ENCODE results near the gene EFL1. TPM values are rescaled to one million over a fixed set of nuclear protein-coding genes. Genes with fewer than 3 reads are reported as not detected.
"Not testable (repeated sequence)": the region's sequence is repeated elsewhere in the genome, so short reads cannot be mapped to it uniquely, and the experiment has no call there.

Gene EFL1
- total and polyA plus RNA-seq, 9 of the 15 experiments (the other 6 are each of a cell fraction or from before 2014, with no cell fraction given) = 4.8 to 32.5 (median 16.9) TPM

DNA sequence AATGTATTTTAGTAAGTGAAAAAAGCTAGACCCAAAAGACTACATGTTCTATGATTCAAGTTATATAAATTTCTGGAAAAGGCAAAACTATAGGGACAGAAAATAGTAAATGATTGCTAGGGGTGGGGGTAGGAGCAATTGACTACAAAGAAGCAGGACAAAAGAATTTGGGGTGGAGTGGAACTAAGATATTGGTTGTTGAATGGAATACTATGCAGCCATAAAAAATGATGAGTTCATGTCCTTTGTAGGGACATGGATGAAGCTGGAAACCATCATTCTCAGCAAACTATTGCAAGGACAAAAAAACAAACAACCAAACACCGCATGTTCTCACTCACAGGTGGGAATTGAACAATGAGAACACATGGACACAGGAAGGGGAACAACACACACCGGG is 25.7 kb upstream of the EFL1 start:
- H3K9ac ChIP-seq (ENCODE audit: insufficient read depth in 1 of 2, low read depth in 2 of 2, low read length in 2 of 2); BruUV-seq (replicated peaks); intact Hi-C loops (cut with micrococcal nuclease); FAIRE-seq; H3K9me3 ChIP-seq (replicated peaks; ENCODE audit: control insufficient read depth, insufficient read depth, low read depth, low read length); H3K9me1 ChIP-seq (ENCODE audit: control insufficient read depth, insufficient read depth, low read length); H3K27me3 ChIP-seq (ENCODE audit: control insufficient read depth in 2 of 2, insufficient read depth in 2 of 2, low read length in 2 of 2); H2AFZ ChIP-seq (ENCODE audit: low read depth, low read length); DNase-seq (ENCODE audit: extremely low read depth in 1 of 4, low spot score in 3 of 4); H3K36me3 ChIP-seq (ENCODE audit: control insufficient read depth, insufficient read depth, low read length); H3K4me2 ChIP-seq (ENCODE audit: insufficient read depth, low read length); ATAC-seq; H4K20me1 ChIP-seq (replicated peaks; ENCODE audit: control insufficient read depth, insufficient read depth, low read length); H3K4me3 ChIP-seq; CTCF ChIA-PET (ENCODE audit: low intra/inter-chr PET ratio); H3K27ac ChIP-seq (ENCODE audit: extremely low read depth, low read depth, low read length); H3K79me2 ChIP-seq (ENCODE audit: control insufficient read depth, insufficient read depth, low read length); POLR2A ChIA-PET: not testable (repeated sequence)
- peak; percentile 80 for TF ChIP-seq ZNF146 (CRISPR knock-in tag; IDR thresholded peaks at IDR 0.05; ENCODE audit: unreplicated experiment)
- 44% methylated on average over 1 of the region's 2 CpGs for WGBS (ENCODE audit: insufficient coverage, low coverage, missing lambda C conversion rate)
- H3K4me1 ChIP-seq (replicated peaks in 1 of 2; ENCODE audit: control insufficient read depth in 2 of 2, insufficient read depth in 2 of 2, low read length in 2 of 2) = peaks cover 8 to 14% of the 10 kb centered on the region in 2 experiments; a peak in 3 of 5 replicates
- in situ Hi-C loops (cut with MboI) = loop anchor here (10.0 kb wide), 1 partner anchor 1767 kb away; no protein-coding TSS in a partner anchor

DNA sequence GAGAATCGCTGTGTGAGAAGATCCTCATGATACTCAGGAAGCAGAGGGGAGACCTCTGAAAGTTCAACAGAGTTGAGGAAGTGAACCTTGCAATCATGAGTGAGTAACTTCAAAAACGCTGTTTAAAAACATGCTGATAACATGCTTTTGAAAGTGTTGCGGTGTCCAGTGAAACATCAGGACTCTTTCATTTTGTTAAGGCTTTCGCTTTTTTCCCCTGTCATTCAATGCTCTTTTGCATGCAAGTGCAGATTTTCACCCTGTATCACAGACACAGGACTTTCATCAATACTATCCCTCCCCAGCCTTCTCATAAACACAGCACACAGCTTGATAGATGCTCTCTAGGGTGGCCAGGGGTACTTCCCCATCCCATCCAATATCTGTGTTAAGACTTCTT is 23.9 kb upstream of the EFL1 start:
- CTCF ChIA-PET (ENCODE audit: low intra/inter-chr PET ratio); H3K36me3 ChIP-seq (ENCODE audit: control insufficient read depth, insufficient read depth, low read length); H3K9ac ChIP-seq (ENCODE audit: insufficient read depth in 1 of 2, low read depth in 2 of 2, low read length in 2 of 2); H3K79me2 ChIP-seq (ENCODE audit: control insufficient read depth, insufficient read depth, low read length); H3K27ac ChIP-seq (ENCODE audit: extremely low read depth, low read depth, low read length); H3K4me2 ChIP-seq (ENCODE audit: insufficient read depth, low read length); H3K9me1 ChIP-seq (ENCODE audit: control insufficient read depth, insufficient read depth, low read length); H3K27me3 ChIP-seq (ENCODE audit: control insufficient read depth in 2 of 2, insufficient read depth in 2 of 2, low read length in 2 of 2); H4K20me1 ChIP-seq (replicated peaks; ENCODE audit: control insufficient read depth, insufficient read depth, low read length); BruUV-seq (replicated peaks); DNase-seq (ENCODE audit: extremely low read depth in 1 of 4, low spot score in 3 of 4); POLR2A ChIA-PET; intact Hi-C loops (cut with micrococcal nuclease); H3K4me3 ChIP-seq; H3K9me3 ChIP-seq (replicated peaks; ENCODE audit: control insufficient read depth, insufficient read depth, low read depth, low read length): not testable (repeated sequence)
- TF ChIP-seq, protein P1, sequence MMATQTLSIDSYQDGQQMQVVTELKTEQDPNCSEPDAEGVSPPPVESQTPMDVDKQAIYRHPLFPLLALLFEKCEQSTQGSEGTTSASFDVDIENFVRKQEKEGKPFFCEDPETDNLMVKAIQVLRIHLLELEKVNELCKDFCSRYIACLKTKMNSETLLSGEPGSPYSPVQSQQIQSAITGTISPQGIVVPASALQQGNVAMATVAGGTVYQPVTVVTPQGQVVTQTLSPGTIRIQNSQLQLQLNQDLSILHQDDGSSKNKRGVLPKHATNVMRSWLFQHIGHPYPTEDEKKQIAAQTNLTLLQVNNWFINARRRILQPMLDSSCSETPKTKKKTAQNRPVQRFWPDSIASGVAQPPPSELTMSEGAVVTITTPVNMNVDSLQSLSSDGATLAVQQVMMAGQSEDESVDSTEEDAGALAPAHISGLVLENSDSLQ (IDR thresholded peaks at IDR 0.05) = peak; percentile 27; the same call in 1 of the 2 replicates
- TF ChIP-seq C11orf30 (IDR thresholded peaks at IDR 0.05; ENCODE audit: low read depth) (0 out of 2 replicates have a peak, but pooled peaks have one; percentile 19), ZNF316 (IDR thresholded peaks at IDR 0.05) (peak; percentile 43; the same call in 1 of the 2 replicates)
- 35% methylated on average over 4 of the region's 4 CpGs for WGBS (ENCODE audit: insufficient coverage, low coverage, missing lambda C conversion rate)
- peak; percentile 31; the same call in 2 of the 3 replicates for ATAC-seq
- Histone ChIP-seq H3K4me1 (replicated peaks in 1 of 2; ENCODE audit: control insufficient read depth in 2 of 2, insufficient read depth in 2 of 2, low read length in 2 of 2) (peaks cover 8 to 14% of the 10 kb centered on the region in 2 experiments; a peak in 3 of 5 replicates), H2AFZ (ENCODE audit: low read depth, low read length) (peak overlapping the region; percentile 74)
- in situ Hi-C loops (cut with MboI) = loop anchor here (10.0 kb wide), 1 partner anchor 1768 kb away; no protein-coding TSS in a partner anchor
- peak; percentile 23 for FAIRE-seq

DNA sequence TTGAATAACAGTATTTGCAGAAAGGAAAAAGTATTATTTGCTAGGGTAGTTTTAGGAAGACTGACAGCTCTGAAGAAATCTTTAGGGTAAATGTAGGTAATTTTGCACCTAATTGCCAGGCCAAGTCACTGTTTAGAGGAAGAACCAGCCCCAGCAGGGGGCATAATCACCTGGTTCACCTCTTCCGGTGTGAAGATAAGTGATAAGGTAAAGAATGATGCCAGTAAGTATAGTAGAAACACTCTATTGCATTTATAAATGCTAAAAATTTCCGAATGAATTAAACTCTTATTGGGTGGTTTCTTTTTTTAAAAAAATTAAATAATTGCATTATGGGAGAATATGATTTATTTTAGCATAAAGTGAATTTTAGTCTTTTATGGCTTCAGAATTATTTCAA is 21.8 kb upstream of the EFL1 start:
- H3K27me3 ChIP-seq (ENCODE audit: control insufficient read depth in 2 of 2, insufficient read depth in 2 of 2, low read length in 2 of 2); H3K4me2 ChIP-seq (ENCODE audit: insufficient read depth, low read length); H3K36me3 ChIP-seq (ENCODE audit: control insufficient read depth, insufficient read depth, low read length); POLR2A ChIA-PET; DNase-seq (ENCODE audit: extremely low read depth in 1 of 4, low spot score in 3 of 4); H3K9me1 ChIP-seq (ENCODE audit: control insufficient read depth, insufficient read depth, low read length); ATAC-seq; CTCF ChIA-PET (ENCODE audit: low intra/inter-chr PET ratio); H3K27ac ChIP-seq (ENCODE audit: extremely low read depth, low read depth, low read length); intact Hi-C loops (cut with micrococcal nuclease); H4K20me1 ChIP-seq (replicated peaks; ENCODE audit: control insufficient read depth, insufficient read depth, low read length); H3K9ac ChIP-seq (ENCODE audit: insufficient read depth in 1 of 2, low read depth in 2 of 2, low read length in 2 of 2); H2AFZ ChIP-seq (ENCODE audit: low read depth, low read length); BruUV-seq (replicated peaks); H3K4me3 ChIP-seq; H3K79me2 ChIP-seq (ENCODE audit: control insufficient read depth, insufficient read depth, low read length); H3K9me3 ChIP-seq (replicated peaks; ENCODE audit: control insufficient read depth, insufficient read depth, low read depth, low read length): not testable (repeated sequence)
- peak; percentile 49 for FAIRE-seq
- WGBS (ENCODE audit: insufficient coverage, low coverage, missing lambda C conversion rate) = 0% methylated on average over 1 of the region's 2 CpGs
- peaks cover 8 to 14% of the 10 kb centered on the region in 2 experiments; a peak in 3 of 5 replicates for H3K4me1 ChIP-seq (replicated peaks in 1 of 2; ENCODE audit: control insufficient read depth in 2 of 2, insufficient read depth in 2 of 2, low read length in 2 of 2)
- in situ Hi-C loops (cut with MboI) = loop anchor here (10.0 kb wide), 1 partner anchor 1770 kb away; no protein-coding TSS in a partner anchor

Measured in K562 (cell line).